ENCODE measurements around the gene CLIP2.
"Not testable (repeated sequence)": the region's sequence is repeated elsewhere in the genome, so short reads cannot be mapped to it uniquely, and the experiment has no call there.

CLIP2 gene

DNA sequence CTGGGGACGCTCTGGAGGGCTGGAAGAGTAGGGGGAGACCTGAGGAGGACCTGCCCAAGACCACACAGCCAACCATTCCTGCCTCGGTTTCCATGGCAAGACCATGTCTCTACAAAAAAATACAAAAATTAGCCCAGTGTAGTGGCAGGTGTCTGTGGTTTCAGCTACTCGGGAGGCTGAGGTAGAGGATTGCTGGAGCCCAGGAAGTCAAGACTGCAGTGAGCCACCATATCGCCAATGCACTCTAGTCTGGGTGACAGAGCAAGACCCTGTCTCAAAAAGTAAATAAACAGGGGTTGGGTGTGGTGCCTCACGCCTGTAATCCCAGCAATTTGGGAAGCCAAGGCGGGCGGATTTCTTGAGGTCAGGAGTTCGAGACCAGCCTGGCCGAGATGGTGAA, 48.7 kb downstream of the CLIP2 start:
- no peak for DNase-seq (ENCODE audit: low read depth)

DNA sequence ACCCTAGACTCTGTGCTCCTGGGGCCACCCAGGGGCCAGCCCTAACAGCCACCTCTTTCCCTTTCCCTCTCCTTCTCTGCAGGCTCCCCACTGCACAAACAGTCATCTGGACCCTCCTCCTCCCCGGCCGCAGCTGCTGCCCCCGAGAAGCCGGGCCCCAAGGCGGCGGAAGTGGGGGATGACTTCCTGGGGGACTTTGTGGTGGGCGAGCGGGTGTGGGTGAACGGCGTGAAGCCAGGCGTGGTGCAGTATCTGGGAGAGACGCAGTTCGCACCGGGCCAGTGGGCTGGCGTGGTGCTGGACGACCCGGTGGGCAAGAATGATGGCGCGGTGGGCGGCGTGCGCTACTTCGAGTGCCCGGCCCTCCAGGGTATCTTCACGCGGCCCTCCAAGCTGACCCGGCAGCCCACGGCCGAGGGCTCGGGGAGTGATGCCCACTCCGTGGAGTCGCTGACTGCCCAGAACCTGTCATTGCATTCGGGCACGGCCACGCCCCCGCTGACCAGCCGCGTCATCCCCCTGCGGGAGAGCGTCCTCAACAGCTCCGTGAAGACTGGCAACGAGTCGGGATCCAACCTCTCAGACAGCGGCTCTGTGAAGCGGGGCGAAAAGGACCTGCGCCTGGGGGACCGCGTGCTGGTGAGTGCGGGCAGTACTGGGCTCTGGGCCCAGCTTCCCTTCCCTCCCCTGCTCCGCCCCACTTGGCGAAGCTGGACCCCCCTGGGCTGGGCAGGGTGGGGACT, 49.3 kb downstream of the CLIP2 start:
- no peak for DNase-seq (ENCODE audit: low read depth)

DNA sequence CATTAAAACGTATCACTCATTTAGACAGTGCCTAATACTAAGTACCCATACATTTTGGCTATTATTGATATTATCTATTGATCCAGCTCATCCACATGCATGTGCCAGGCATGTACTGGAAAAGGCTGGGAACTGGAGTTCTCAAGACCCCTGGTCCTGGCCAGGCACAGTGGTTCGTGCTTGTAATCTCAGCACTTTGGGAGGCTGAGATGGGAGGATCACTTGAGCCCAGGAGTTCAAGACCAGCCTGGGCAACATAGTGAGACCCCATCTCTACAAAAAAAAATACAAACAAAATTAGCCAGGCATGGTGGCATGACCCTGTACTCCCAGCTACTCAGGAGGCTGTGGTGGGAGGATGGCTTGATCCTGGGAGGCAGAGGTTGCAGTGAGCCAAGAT, 50.4 kb downstream of the CLIP2 start:
- not testable (repeated sequence) for DNase-seq (ENCODE audit: low read depth)

DNA sequence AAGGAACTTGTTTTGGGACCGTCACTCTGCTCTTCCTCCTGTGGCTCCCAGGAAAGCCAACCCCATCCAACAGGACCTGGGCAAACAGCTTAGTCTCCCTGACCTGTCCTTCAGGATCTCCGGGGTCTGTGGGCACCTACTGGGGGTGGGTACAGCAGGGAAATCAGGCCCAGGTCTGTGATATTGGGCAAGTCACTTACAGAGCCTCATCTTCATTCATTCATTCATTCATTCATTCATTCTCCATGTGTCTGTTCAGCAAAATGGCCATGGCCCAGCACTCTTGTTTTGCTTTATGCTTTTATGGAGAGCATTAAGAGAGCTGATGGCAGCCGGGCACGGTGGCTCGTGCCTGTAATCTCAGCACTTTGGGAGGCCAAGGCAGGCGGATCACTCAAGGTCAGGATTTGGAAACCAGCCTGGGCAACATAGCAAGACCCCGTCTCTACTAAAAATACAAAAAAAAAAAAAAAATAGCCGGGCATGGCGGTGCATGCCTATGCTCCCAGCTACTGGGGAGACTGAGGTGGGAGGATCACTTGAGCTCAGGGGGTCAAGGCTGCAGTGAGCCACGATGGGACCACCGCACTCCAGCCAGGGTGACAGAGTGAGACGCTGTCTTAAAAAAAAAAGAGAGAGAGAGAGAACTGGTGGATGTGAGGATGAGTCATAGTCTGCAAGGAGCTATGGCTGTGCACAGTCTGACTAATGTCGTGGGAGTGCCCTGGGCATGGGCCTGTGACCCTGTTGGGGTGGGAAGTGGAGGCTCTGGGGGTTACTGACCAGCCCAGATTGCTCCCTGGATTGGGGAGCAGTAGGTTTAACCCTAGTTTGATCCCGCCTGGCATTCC, 54.3 kb downstream of the CLIP2 start:
- no peak for DNase-seq (ENCODE audit: low read depth)

DNA sequence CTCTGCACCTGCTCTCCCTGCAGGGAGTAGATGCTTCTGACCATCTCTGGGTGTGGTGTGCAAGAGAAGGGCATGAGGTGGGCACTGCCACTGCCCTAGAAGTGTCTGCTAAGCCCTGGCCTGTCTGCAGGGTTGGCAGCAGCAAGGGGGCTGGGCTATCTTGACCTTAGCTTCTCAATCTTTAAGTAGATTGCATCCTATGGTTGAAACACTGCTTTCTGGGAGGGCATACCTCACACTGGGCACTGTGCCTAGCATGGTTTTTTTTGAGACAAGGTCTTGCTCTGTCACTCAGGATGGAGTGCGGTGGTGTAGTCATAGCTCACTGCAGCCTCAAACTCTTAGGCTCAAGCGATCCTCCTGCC, 54.9 kb downstream of the CLIP2 start:
- DNase-seq (ENCODE audit: low read depth) = no peak

DNA sequence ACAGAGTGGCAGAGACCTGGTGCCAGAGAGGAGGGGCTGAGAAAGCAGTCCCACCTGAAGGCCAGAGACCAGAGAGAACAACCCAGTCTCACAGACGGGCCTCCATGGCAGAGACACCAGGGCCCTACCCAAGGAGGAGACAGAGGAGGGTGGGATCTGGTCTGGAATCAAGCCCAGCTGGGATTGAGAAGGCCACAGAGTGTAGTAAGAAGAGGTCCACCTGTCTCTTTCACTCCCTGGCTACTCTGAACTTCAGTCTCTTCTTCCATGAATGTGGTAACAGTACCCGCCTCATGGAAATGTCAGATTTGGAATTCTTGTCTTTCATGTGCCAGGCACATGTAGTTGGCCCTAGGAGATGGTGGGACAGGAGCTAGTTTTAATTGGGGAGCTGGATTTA, 55.6 kb downstream of the CLIP2 start:
- DNase-seq (ENCODE audit: low read depth) = no peak

DNA sequence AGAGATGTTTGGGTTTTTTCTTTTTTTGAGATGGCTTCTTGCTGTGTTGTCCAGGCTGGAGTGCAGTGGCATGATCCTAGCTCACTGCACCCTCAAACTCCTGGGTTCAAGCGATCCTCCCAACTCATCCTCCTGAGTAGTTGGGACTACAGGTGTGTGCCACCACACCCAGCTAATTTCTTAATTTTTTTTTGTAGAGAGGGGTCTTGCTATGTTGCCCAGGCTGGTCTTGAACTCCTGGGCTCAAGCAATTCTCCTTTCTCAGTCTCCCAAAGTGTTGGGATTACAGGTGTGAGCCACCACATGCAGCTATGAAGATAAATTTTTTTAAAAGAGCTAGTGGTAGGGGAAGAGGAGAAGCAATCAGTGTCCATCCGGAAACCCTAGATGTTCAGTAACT, 56.8 kb downstream of the CLIP2 start:
- no peak for DNase-seq (ENCODE audit: low read depth)

DNA sequence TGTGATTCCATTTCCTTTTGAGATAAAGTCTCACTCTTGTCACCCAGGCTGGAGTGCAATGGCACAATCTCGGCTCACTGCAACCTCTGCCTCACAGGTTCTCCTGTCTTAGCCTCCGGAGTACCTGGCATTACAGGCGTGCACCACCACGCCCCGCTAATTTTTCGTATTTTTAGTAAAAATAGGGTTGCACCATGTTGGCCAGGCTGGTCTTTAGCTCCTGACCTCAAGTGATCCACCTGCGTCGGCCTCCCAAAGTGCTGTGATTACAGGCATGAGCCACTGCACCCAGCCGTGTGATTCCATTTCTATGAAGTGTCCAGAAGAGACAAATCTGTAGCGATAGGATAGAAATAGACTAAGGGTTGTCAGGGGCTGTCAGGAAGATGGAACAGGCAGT, 60.4 kb downstream of the CLIP2 start:
- no peak for DNase-seq (ENCODE audit: low read depth)

DNA sequence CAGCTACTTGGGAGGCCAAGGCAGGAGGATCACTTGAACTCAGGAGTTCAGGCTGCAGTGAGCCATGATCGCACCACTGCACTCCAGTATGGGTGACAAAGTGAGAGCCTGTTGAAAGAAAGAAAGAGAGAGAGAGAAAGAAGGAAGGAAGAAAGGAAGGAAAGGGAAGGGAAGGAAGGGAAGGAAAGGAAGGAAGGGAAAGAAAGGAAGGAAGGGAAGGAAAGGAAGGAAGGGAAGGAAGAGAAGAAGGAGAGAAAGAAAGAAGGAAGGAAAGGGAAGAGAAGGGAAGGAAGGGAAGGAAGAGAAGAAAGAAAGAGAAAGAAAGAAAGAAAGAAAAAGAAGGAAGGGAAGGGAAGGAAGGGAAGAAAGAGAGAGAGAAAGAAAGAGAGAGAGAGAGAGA, 61.5 kb downstream of the CLIP2 start:
- DNase-seq (ENCODE audit: low read depth) = no peak

DNA sequence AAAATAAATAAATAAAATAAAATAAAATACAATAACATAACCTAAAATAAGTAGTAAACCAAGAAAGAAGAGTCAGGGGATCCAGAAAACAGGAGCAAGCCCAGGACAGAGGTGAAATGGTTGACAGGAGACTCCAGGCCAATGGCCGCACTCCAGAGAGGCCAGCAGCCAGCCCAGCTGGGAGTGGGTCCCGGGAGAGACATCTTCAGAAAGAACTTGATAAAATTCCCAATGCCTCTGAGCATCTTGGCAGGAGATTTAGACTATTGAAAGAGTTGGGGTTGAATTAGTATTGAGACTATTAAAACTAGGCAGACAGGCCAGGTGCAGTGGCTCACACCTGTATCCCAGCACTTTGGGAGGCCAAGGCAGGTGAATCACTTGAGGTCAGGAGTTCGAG, 62.6 kb downstream of the CLIP2 start:
- no peak for DNase-seq (ENCODE audit: low read depth)

DNA sequence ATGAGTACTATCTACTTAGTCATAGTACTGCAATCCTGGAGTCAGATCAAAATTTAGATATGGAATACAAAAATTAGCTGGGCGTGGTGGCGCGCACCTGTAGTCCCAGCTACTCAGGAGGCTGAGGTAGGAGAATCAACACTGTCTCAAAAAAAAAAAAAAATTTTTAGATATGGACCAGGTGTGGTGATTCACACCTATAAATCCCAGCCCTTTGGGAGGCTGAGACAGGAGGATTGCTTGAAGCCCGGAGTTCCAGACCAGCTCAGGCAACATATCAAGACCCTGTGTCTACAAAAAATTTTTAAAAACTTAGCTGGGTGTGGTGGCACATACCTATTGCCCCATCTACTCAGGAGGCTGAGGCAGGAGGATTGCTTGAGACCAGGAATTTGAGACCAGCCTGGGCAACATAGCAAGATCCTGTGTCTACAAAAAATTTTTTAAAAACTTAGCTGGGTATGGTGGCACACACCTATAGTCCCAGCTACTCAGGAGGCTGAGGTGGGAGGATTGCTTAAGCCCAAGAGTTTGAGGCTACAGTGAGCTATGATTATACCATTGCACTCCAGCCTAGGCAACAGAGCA, 63.4 kb downstream of the CLIP2 start:
- not testable (repeated sequence) for DNase-seq (ENCODE audit: low read depth)

DNA sequence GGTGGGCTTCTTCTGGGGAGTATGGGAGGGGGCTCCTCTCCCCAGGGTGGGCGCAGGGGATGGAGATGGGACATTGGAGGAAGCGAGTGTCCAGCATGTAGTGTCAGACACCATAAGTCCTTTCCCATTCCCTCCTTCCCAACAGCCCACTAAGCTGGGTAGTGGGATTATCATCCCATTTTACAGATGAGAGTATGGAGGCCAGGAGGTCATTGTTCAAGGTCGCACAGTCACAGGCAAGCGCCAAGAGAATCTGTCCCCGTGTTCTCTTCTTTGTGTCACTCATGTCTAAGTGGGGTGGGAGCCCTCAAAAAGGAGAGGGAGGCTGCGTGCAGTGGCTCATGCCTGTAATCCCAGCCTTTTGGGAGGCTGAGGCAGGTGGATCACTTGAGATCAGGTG, 64.8 kb downstream of the CLIP2 start:
- DNase-seq (ENCODE audit: low read depth) = no peak

DNA sequence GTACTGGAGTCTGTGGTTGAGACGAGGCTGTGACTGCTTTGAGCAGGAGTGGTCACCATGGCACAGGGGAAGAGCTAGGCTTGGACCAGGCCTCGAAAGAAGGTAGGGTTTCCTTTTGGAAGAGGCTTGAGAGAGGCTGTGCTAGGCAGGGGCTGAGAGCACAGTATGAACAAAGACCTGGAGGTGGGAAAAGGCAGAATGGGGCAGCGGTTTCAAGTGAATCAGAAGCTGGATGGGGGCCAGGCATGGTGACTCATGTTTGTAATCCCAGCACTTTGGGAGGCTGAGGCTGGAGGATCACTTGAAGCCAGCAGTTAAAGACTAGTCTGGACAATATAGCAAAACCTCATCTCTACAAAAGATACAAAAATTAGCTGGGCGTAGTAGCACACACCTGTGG, 65.9 kb downstream of the CLIP2 start:
- no peak for DNase-seq (ENCODE audit: low read depth)

DNA sequence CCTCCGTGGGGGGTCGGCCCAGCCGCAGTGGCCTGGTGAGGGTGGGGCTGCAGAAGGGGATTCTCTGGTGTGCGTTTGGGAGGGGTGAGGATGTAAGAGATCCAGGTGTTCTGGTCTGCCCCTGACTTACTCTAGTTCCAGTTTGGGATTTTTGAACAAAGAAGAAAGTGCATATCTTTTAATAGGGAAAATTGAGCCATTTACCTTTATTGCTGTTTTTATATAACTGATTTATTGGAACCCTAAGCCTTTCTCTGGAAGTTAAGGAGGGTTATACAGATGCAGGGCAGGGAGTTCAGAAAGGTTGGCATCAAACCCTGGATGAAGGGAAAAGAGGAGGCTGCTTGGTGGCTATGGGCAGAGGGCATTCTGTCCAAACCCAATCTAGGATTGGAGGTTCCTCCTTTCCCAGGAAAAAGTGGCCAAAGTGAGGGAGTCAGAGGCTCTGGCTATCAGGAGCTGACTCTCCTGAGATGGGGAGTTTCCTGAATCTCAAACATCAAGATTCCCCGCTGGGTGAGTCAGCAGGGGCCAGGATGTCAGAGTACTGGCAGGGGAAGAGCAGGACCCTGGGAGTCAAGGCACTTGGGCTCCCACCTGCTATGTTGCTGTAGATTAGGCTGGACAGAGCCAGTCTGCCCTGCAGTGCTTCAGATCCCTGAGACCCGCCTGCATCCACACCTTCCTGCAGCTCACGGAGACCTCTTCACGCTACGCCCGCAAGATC, 67.5 kb downstream of the CLIP2 start:
- no peak for DNase-seq (ENCODE audit: low read depth)

DNA sequence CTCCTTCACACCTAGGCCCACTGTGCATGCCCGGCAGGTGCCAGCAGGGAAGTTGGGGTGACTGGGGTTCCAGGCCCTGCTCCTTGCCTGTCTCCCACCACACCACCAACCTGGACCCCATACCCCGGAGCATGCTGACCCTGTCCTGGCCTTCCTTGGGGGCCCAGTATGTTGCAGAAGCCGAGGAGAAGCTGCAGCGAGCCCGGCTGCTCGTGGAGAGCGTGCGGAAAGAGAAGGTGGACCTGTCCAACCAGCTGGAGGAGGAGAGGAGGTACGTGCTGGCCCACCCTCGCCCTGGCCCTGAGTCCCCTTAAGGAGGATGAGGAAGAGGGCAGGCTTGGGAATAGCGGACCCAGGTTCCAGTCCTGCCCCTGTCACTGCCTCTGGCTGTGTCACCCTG, 70.8 kb downstream of the CLIP2 start:
- no peak for DNase-seq (ENCODE audit: low read depth)

DNA sequence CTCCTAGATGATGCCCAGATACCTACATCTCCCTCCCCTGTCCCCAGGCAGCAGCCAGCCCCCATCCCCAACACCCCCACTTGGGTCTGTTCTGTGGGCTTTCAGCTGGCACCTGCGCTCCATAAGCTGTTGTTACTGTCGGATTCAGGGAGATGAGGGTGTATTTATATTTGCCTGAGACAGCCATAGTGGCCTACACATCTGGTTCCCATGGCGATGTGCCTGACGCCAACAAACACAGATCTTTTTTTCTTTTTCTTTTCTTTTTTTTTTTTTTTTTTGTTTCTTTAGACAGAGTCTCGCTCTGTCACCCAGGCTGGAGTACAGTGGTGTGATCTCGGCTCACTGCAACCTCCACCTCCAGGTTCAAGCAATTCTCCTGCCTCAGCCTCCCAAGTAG, 73.1 kb downstream of the CLIP2 start:
- no peak for DNase-seq (ENCODE audit: low read depth)

DNA sequence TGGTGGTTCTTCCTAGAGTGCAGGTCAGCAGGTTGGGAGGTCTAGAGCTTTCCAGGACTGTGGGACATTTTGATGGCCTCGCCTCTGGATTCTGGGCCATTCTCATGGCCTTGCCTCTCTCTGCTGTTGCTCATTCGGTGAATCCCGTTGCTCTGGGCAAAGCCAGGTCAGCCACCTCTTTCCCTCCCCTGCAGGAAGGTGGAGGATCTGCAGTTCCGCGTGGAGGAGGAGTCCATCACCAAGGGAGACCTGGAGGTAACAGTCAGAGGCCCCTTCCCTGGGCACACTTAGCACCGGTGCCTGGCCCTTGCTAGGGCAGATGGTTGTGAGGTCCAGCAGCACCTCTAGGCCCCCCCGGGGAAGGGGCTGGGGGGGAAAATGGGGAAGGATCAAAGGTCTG, 74.9 kb downstream of the CLIP2 start:
- DNase-seq (ENCODE audit: low read depth) = no peak

DNA sequence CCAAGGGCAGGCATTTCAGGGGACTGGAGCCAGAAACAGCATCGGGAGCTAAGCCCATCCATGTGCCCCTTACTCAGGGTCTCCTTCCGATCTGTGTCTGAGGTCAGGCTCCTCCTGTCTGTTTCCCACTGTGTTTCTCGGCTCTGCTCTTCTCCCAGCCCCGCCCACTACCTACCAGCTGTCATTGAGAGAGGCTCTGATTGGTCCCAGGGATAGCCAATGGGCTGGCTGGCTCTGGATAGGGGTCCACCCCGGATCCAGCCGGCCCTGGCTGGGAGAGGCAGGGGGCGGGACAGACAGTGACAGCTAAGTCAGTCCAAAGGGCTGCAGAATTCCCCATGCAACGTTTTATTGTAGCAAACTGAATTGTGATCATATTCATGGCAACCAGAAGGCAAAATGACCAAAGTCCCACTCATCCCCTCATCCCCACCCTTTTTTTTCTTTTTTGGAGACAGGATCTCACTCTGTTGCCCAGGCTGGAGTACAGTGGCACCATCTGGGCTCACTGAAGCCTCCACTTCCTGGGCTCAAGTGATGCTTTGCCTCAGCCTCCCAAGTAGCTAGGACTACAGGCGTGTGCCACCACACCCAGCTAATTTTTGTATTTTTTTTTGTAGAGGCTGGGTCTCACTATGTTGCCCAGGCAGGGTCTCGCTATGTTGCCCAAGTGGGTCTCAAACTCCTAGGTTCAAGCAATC, 76.3 kb downstream of the CLIP2 start:
- DNase-seq (ENCODE audit: low read depth) = peak; percentile 46

DNA sequence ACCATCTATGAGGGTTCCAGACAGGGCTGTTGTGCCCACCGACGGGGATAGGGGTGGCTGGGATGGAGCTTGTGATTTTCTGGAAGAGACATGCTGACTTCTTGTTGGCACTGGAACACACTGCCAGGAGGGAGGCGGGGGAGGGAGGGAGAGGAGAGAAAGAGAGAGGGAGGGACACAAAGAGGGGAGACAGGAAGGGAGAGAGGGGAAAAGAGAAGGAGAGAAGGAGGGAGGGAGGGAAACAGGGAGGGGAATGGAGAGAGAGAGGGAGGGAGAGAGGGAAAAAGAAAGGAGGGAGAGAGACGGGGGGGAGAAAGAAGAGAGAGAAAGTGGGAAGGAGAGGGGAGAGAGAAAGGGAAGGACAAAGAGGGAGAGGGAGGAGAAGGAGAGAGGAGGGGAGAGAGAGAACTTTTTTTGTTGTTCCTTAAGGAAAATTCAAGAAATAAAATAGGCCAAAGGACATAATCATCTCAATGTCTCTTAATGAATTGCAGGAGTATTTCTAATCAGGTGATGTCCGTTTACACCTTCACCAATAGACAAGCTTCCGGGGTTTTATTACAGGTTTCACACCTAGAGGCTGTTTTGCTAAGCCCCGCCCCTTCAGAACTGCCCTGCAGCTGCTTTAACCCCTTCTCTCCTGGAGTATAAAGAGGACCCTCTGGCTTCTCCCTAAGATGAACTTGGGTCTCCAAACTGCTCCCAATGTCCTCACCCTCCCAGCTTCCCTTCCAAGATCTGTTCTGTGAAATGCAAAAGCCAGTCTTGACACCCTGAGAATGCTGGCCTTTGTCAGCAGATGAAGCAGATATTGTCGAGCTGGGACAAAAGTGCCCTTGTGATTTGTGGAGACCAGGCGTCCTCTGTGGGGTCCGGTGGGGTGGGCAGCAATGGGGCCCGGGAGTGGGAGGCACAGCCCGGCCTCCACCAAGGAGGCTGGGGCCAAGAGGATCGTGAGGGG, 82.5 kb downstream of the CLIP2 start:
- DNase-seq (ENCODE audit: low read depth) = no peak

DNA sequence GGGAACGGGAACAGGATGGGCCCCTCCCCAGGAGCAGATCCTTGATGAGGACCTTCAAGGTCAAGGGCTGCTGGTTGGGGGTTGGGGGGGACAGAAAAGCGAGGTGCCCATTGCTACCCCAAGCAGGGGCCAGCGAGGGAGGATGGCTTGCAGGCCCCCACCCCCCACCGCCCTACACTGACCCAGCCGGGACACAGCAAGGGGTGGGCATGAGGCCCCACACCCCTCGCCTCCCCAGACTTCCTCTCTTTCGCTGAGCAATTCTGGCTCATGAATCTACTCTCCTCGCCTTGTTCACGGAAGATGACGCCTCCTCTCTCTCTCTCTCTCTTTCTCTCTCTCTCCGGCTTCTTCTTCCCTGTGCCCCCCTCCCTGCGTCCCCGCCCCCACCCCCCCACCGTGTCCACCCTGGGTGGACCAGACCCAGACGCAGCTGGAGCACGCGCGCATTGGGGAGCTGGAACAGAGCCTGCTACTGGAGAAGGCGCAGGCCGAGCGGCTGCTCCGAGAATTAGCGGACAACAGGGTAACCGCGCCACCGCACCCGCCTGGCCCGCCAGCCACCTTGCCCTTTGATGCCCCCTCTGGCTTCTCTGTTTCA, 83.4 kb downstream of the CLIP2 start:
- DNase-seq (ENCODE audit: low read depth) = no peak

Measured in CMK (cell line).